ENCODE data around the gene GPR132. TPM values are rescaled to one million over a fixed set of nuclear protein-coding genes. Genes with fewer than 3 reads are reported as not detected.
"Not testable (repeated sequence)": the region's sequence is repeated elsewhere in the genome, so short reads cannot be mapped to it uniquely, and the experiment has no call there.

The GPR132 gene
- total RNA-seq (10 to 100 TPM; 64.4 to 66.7 TPM), total RNA-seq (27.2 to 386 (median 95.4) reads per million in 172 experiments)
- 18.7 TPM for polyA plus RNA-seq (2013, experiment 1 of 2)
- 18.0 TPM for polyA plus RNA-seq (2013, experiment 2 of 2)

DNA sequence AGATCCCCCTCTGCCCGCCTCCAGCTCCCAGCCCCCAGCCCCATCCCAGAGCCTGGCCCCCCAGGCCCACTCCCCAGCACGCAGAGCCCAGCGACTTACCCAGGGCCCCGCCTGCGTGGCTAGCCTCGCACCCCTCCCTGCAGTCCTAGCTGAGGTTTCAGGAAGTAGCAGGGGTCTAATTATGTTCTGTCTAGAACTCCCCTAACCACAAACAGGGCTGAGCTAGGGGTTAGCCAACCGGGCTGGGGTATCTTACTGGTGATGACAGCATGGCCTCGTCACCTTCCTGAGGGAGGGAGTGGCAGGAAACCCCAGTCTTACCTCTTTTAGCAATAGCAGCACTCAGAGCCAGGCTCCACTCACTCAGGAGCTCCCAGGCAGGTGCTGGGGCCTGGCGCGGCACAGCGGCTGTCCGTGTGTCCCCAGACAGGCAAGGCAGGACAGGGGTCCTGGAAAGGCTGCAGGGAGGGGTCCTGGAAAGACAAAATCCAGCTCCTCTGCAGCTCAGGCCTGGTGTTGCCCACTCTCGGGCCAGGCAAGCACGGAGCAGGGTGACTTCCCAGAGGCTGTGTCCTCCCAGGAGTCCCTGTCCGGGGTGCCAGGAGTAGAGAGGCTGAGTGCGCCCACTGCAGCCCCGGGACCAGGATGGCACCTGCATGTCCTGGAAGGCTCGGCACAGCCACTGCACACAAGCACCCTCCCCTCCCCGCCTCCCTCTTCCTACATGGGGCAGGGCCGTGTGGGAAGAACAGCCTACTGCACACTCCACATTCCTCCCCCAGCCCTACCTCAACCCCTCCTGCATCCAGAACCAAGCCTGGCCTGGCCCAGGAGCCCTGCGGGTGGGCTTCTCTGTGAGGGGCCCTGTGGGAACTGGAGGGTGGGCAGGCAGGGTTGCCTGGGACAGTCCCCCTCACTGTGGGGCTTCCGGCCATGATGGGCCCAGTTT, at the start of gene GPR132:
GPR132 (minus strand) TSS at position 151 of the 949 bp plus-strand sequence. CDS start 10,010 bp downstream, outside the sequence.
- H3K27ac Mint-ChIP-seq: peak within 1 kb of the TSS; percentile 91

GRCh38 chr14:105109243-105109642, 44.0 kb upstream of the GPR132 start:
- H3K4me3 ChIP-seq (ENCODE audit: low read length); H3K4me1 ChIP-seq (ENCODE audit: insufficient read depth, low read length); H3K27me3 ChIP-seq (ENCODE audit: control insufficient read depth in 1 of 2, insufficient read depth in 2 of 2, low read length in 2 of 2); CTCF ChIA-PET; H3K4me3 Mint-ChIP-seq; H3K9me3 Mint-ChIP-seq; H3K27ac Mint-ChIP-seq; H3K4me1 Mint-ChIP-seq (ENCODE audit: low read depth); POLR2A ChIA-PET; H3K36me3 Mint-ChIP-seq (ENCODE audit: low read depth); intact Hi-C loops (cut with DNase I, micrococcal nuclease); H3K27ac ChIP-seq (ENCODE audit: low read depth in 1 of 2, low read length in 2 of 2); DNase-seq; H3K36me3 ChIP-seq (ENCODE audit: insufficient read depth, low read length); H3K9me3 ChIP-seq (ENCODE audit: control insufficient read depth in 1 of 2, insufficient read depth in 1 of 2, low read length in 2 of 2); ATAC-seq (ENCODE audit: poor library complexity): not testable (repeated sequence)
- H3K27me3 Mint-ChIP-seq: peaks cover 27% of the 10 kb centered on the region

More for the DNA sequence above, at the start of gene GPR132:
- H3K4me1 ChIP-seq (ENCODE audit: insufficient read depth, low read length): peaks cover 98% of the 10 kb centered on the region
- CTCF ChIA-PET: interaction anchor here (2.3 to 9.9 kb wide), 3 partner anchors 20 to 25 kb away, joined by 20 to 75 read pairs (median 49); no protein-coding TSS in a partner anchor
- peak within 1 kb of the TSS; percentile 82 for H3K4me3 ChIP-seq (ENCODE audit: low read length)
- no peaks in the 10 kb centered on the region for H3K27me3 ChIP-seq (ENCODE audit: control insufficient read depth in 1 of 2, insufficient read depth in 2 of 2, low read length in 2 of 2)
- Mint-ChIP-seq H3K4me1 (ENCODE audit: low read depth) (peaks cover 72% of the 10 kb centered on the region), H3K27me3 (no peaks in the 10 kb centered on the region), H3K9me3 (no peaks in the 10 kb centered on the region), H3K36me3 (ENCODE audit: low read depth) (peaks cover 12% of the 10 kb centered on the region), H3K4me3 (peak within 1 kb of the TSS; percentile 100)
- no peaks in the 10 kb centered on the region for H3K9me3 ChIP-seq (ENCODE audit: control insufficient read depth in 1 of 2, insufficient read depth in 1 of 2, low read length in 2 of 2)
- TF ChIP-seq, protein P1, sequence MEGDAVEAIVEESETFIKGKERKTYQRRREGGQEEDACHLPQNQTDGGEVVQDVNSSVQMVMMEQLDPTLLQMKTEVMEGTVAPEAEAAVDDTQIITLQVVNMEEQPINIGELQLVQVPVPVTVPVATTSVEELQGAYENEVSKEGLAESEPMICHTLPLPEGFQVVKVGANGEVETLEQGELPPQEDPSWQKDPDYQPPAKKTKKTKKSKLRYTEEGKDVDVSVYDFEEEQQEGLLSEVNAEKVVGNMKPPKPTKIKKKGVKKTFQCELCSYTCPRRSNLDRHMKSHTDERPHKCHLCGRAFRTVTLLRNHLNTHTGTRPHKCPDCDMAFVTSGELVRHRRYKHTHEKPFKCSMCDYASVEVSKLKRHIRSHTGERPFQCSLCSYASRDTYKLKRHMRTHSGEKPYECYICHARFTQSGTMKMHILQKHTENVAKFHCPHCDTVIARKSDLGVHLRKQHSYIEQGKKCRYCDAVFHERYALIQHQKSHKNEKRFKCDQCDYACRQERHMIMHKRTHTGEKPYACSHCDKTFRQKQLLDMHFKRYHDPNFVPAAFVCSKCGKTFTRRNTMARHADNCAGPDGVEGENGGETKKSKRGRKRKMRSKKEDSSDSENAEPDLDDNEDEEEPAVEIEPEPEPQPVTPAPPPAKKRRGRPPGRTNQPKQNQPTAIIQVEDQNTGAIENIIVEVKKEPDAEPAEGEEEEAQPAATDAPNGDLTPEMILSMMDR (IDR thresholded peaks at IDR 0.05): no peak
- POLR2A ChIA-PET: interaction anchor here (0.7 to 7.3 kb wide), 19 partner anchors 10 to 424 kb away, joined by 3 to 62 read pairs (median 7); partner anchors contain the start of genes AHNAK2, BRF1, CDCA4 and CLBA1
- peak within 1 kb of the TSS; percentile 94 to 95 for H3K27ac ChIP-seq (ENCODE audit: low read depth in 1 of 2, low read length in 2 of 2)
- ATAC-seq (ENCODE audit: poor library complexity): peak; percentile 87
- intact Hi-C loops (cut with DNase I, micrococcal nuclease): loop anchor here (1.0 to 5.0 kb wide), 3 partner anchors 22 to 427 kb away; partner anchors contain the start of genes CDCA4 (in 1 of the 2) and TEDC1 (in 1 of the 2)
- H3K36me3 ChIP-seq (ENCODE audit: insufficient read depth, low read length): no peaks in the 10 kb centered on the region
- peak; percentile 81 to 99 (median 86) for DNase-seq

- Mint-ChIP-seq H3K4me3 (no peak overlapping the region), H3K4me1 (ENCODE audit: low read depth) (no peaks in the 10 kb centered on the region), H3K27me3 (peaks cover 35% of the 10 kb centered on the region), H3K9me3 (peaks cover 2% of the 10 kb centered on the region), H3K27ac (no peak overlapping the region), H3K36me3 (ENCODE audit: low read depth) (no peaks in the 10 kb centered on the region)
- CTCF ChIA-PET: no interaction called here
- POLR2A ChIA-PET: no interaction called here
- intact Hi-C loops (cut with DNase I, micrococcal nuclease): no loop called here
- H3K36me3 ChIP-seq (ENCODE audit: insufficient read depth, low read length): no peaks in the 10 kb centered on the region
- no peak overlapping the region for H3K4me3 ChIP-seq (ENCODE audit: low read length)
- no peaks in the 10 kb centered on the region for H3K4me1 ChIP-seq (ENCODE audit: insufficient read depth, low read length)
- H3K9me3 ChIP-seq (ENCODE audit: control insufficient read depth in 1 of 2, insufficient read depth in 1 of 2, low read length in 2 of 2): no peaks in the 10 kb centered on the region
- DNase-seq: no peak
- ATAC-seq (ENCODE audit: poor library complexity): no peak
- TF ChIP-seq, protein P1 (IDR thresholded peaks at IDR 0.05): no peak
- H3K27ac ChIP-seq (ENCODE audit: low read depth in 1 of 2, low read length in 2 of 2): no peak overlapping the region
- peaks cover 2 to 9% of the 10 kb centered on the region in 2 experiments for H3K27me3 ChIP-seq (ENCODE audit: control insufficient read depth in 1 of 2, insufficient read depth in 2 of 2, low read length in 2 of 2)
Measured at GRCh38 chr14:105108516-105108864, 43.3 kb upstream of the GPR132 start.
